Activated CD4-positive, alpha-beta memory T cell treated with anti-CD3 and anti-CD28 coated beads, Interleukin-2, amount 10 ng/mL, durations not matched to agents 7 days and 5 days (primary cell): ENCODE data around the gene AK8. TPM values are rescaled to one million over a fixed set of nuclear protein-coding genes. Genes with fewer than 3 reads are reported as not detected.

Experiments used
- CTCF ChIA-PET: fragments of 350-600 bp; sonication (Branson Sonifier 250); formaldehyde crosslinking; loops from one replicate; lab custom pipeline; 2021; ENCODE audit warnings: antibody characterized with exemption, inconsistent platforms; lab: Charles Lee
- POLR2A ChIA-PET: fragments of 350-600 bp; sonication (Branson Sonifier 250); formaldehyde crosslinking; loops from one replicate; lab custom pipeline; 2021; ENCODE audit warnings: antibody characterized with exemption; lab: Charles Lee
- DNase-seq: peaks from one replicate; pipeline ENCODE4 v3.0.0-alpha.2; 2020
- H3K27ac Mint-ChIP-seq: one replicate; pipeline ENCODE4 v1.8.0; 2021; ENCODE audit warnings: mild to moderate bottlenecking, mixed read lengths
- H3K27me3 Mint-ChIP-seq: one replicate; pipeline ENCODE4 v1.8.0; 2021; ENCODE audit warnings: mixed read lengths
- H3K36me3 Mint-ChIP-seq: one replicate; pipeline ENCODE4 v1.8.0; 2021; ENCODE audit warnings: low read depth, mixed read lengths
- H3K4me1 Mint-ChIP-seq: one replicate; pipeline ENCODE4 v1.8.0; 2021; ENCODE audit warnings: mixed read lengths
- H3K4me3 Mint-ChIP-seq: one replicate; pipeline ENCODE4 v1.8.0; 2021; ENCODE audit warnings: mild to moderate bottlenecking, mixed read lengths
- H3K9me3 Mint-ChIP-seq: one replicate; pipeline ENCODE4 v1.8.0; 2021; ENCODE audit warnings: mixed read lengths
- total RNA-seq, 2 experiments: library from RNA; stranded (reverse); gene quantifications; one replicate each; pipeline ENCODE4 v1.2.3, GENCODE V29; 2021

AK8 gene
- total RNA-seq, 2 experiments from 2014 or later, result not detected

- Mint-ChIP-seq H3K4me1 (peaks cover 5% of the 10 kb centered on the region), H3K9me3 (no peaks in the 10 kb centered on the region), H3K36me3 (no peaks in the 10 kb centered on the region), H3K4me3 (no peak overlapping the region), H3K27ac (no peak overlapping the region), H3K27me3 (peaks cover 20% of the 10 kb centered on the region)
- POLR2A ChIA-PET, result no interaction called here
- DNase-seq, result no peak
- CTCF ChIA-PET, result interaction anchor here (0.6 kb wide), 2 partner anchors 69 to 249 kb away, joined by 4 read pairs; no protein-coding TSS in a partner anchor
These were observed 114.5 kb downstream of the AK8 start for GRCh38 chr9:132763574-132763973.

- Mint-ChIP-seq H3K4me3 (no peak overlapping the region), H3K9me3 (no peaks in the 10 kb centered on the region), H3K27me3 (peaks cover 20% of the 10 kb centered on the region), H3K27ac (no peak overlapping the region), H3K36me3 (no peaks in the 10 kb centered on the region), H3K4me1 (peaks cover 4% of the 10 kb centered on the region)
- ChIA-PET POLR2A (no interaction called here), CTCF (interaction anchor here (0.6 kb wide), 1 partner anchor 69 kb away, joined by 4 read pairs; no protein-coding TSS in a partner anchor)
- DNase-seq, result no peak
These were observed 115.2 kb downstream of the AK8 start for GRCh38 chr9:132762896-132763295.

GRCh38 chr9:132761602-132762001 lies 116.5 kb downstream of the AK8 start:
- H3K36me3 Mint-ChIP-seq, result no peaks in the 10 kb centered on the region
- no peaks in the 10 kb centered on the region for H3K4me1 Mint-ChIP-seq
- H3K4me3 Mint-ChIP-seq, result no peak overlapping the region
- no peak overlapping the region for H3K27ac Mint-ChIP-seq
- H3K9me3 Mint-ChIP-seq, result no peaks in the 10 kb centered on the region
- ChIA-PET POLR2A (interaction anchor here (1.4 kb wide), 1 partner anchor 8 kb away, joined by 3 read pairs; no protein-coding TSS in a partner anchor), CTCF (no interaction called here)
- no peak for DNase-seq
- H3K27me3 Mint-ChIP-seq, result peaks cover 11% of the 10 kb centered on the region

GRCh38 chr9:132760057-132760456 lies 118.0 kb downstream of the AK8 start:
- ChIA-PET CTCF (interaction anchor here (1.3 kb wide), 1 partner anchor 9 kb away, joined by 3 read pairs; no protein-coding TSS in a partner anchor), POLR2A (interaction anchor here (2.4 kb wide), 1 partner anchor 10 kb away, joined by 8 read pairs; no protein-coding TSS in a partner anchor)
- H3K27me3 Mint-ChIP-seq, result peaks cover 15% of the 10 kb centered on the region
- H3K27ac Mint-ChIP-seq, result no peak overlapping the region
- no peaks in the 10 kb centered on the region for H3K4me1 Mint-ChIP-seq
- no peaks in the 10 kb centered on the region for H3K36me3 Mint-ChIP-seq
- DNase-seq, result no peak
- no peak overlapping the region for H3K4me3 Mint-ChIP-seq
- no peaks in the 10 kb centered on the region for H3K9me3 Mint-ChIP-seq

GRCh38 chr9:132757016-132757415 lies 121.1 kb downstream of the AK8 start:
- no peak for DNase-seq
- ChIA-PET POLR2A (no interaction called here), CTCF (no interaction called here)
- no peaks in the 10 kb centered on the region for H3K9me3 Mint-ChIP-seq
- no peak overlapping the region for H3K27ac Mint-ChIP-seq
- no peaks in the 10 kb centered on the region for H3K4me1 Mint-ChIP-seq
- H3K27me3 Mint-ChIP-seq, result peaks cover 21% of the 10 kb centered on the region
- no peak overlapping the region for H3K4me3 Mint-ChIP-seq
- H3K36me3 Mint-ChIP-seq, result no peaks in the 10 kb centered on the region

GRCh38 chr9:132756214-132756845 lies 121.8 kb downstream of the AK8 start:
- Mint-ChIP-seq H3K4me1 (no peaks in the 10 kb centered on the region), H3K27me3 (peaks cover 19% of the 10 kb centered on the region), H3K9me3 (no peaks in the 10 kb centered on the region), H3K27ac (no peak overlapping the region), H3K36me3 (no peaks in the 10 kb centered on the region), H3K4me3 (no peak overlapping the region)
- CTCF ChIA-PET, result no interaction called here
- DNase-seq, result no peak
- POLR2A ChIA-PET, result interaction anchor here (1.2 kb wide), 1 partner anchor 13 kb away, joined by 3 read pairs; no protein-coding TSS in a partner anchor

GRCh38 chr9:132755096-132755495 lies 123.0 kb downstream of the AK8 start:
- H3K27me3 Mint-ChIP-seq, result peaks cover 15% of the 10 kb centered on the region
- H3K36me3 Mint-ChIP-seq, result no peaks in the 10 kb centered on the region
- CTCF ChIA-PET, result no interaction called here
- H3K27ac Mint-ChIP-seq, result no peak overlapping the region
- H3K9me3 Mint-ChIP-seq, result no peaks in the 10 kb centered on the region
- H3K4me1 Mint-ChIP-seq, result no peaks in the 10 kb centered on the region
- DNase-seq, result no peak
- POLR2A ChIA-PET, result no interaction called here
- H3K4me3 Mint-ChIP-seq, result no peak overlapping the region

GRCh38 chr9:132754236-132754635 lies 123.8 kb downstream of the AK8 start:
- H3K36me3 Mint-ChIP-seq, result no peaks in the 10 kb centered on the region
- no peak overlapping the region for H3K4me3 Mint-ChIP-seq
- peaks cover 13% of the 10 kb centered on the region for H3K27me3 Mint-ChIP-seq
- POLR2A ChIA-PET, result no interaction called here
- H3K4me1 Mint-ChIP-seq, result no peaks in the 10 kb centered on the region
- CTCF ChIA-PET, result no interaction called here
- no peaks in the 10 kb centered on the region for H3K9me3 Mint-ChIP-seq
- DNase-seq, result no peak
- no peak overlapping the region for H3K27ac Mint-ChIP-seq

- Mint-ChIP-seq H3K36me3 (no peaks in the 10 kb centered on the region), H3K27me3 (peaks cover 13% of the 10 kb centered on the region), H3K9me3 (no peaks in the 10 kb centered on the region), H3K4me3 (no peak overlapping the region), H3K27ac (no peak overlapping the region), H3K4me1 (no peaks in the 10 kb centered on the region)
- ChIA-PET CTCF (no interaction called here), POLR2A (no interaction called here)
- DNase-seq, result no peak
These were observed 124.5 kb downstream of the AK8 start for GRCh38 chr9:132753593-132753880.

- no peak for DNase-seq
- H3K9me3 Mint-ChIP-seq, result no peaks in the 10 kb centered on the region
- H3K4me1 Mint-ChIP-seq, result no peaks in the 10 kb centered on the region
- peaks cover 13% of the 10 kb centered on the region for H3K27me3 Mint-ChIP-seq
- H3K36me3 Mint-ChIP-seq, result no peaks in the 10 kb centered on the region
- POLR2A ChIA-PET, result no interaction called here
- no peak overlapping the region for H3K4me3 Mint-ChIP-seq
- CTCF ChIA-PET, result no interaction called here
- H3K27ac Mint-ChIP-seq, result no peak overlapping the region
These were observed 125.0 kb downstream of the AK8 start for GRCh38 chr9:132752877-132753592.

- no peaks in the 10 kb centered on the region for H3K36me3 Mint-ChIP-seq
- peaks cover 25% of the 10 kb centered on the region for H3K27me3 Mint-ChIP-seq
- H3K27ac Mint-ChIP-seq, result no peak overlapping the region
- CTCF ChIA-PET, result interaction anchor here (1.6 kb wide), 1 partner anchor 19 kb away, joined by 3 read pairs; no protein-coding TSS in a partner anchor
- H3K9me3 Mint-ChIP-seq, result no peaks in the 10 kb centered on the region
- H3K4me1 Mint-ChIP-seq, result no peaks in the 10 kb centered on the region
- no peak for DNase-seq
- H3K4me3 Mint-ChIP-seq, result no peak overlapping the region
- POLR2A ChIA-PET, result no interaction called here
These were observed 127.4 kb downstream of the AK8 start for GRCh38 chr9:132750668-132751067.

- ChIA-PET POLR2A (no interaction called here), CTCF (interaction anchor here (1.6 kb wide), 1 partner anchor 20 kb away, joined by 3 read pairs; no protein-coding TSS in a partner anchor)
- Mint-ChIP-seq H3K27ac (no peak overlapping the region), H3K9me3 (no peaks in the 10 kb centered on the region), H3K27me3 (peaks cover 33% of the 10 kb centered on the region), H3K4me1 (no peaks in the 10 kb centered on the region), H3K36me3 (no peaks in the 10 kb centered on the region), H3K4me3 (no peak overlapping the region)
- DNase-seq, result no peak
These were observed 128.8 kb downstream of the AK8 start for GRCh38 chr9:132749306-132749705.

- POLR2A ChIA-PET, result no interaction called here
These were observed 129.6 kb downstream of the AK8 start for GRCh38 chr9:132748450-132748849.

More at GRCh38 chr9:132748450-132748849, 129.6 kb downstream of the AK8 start:
- no peaks in the 10 kb centered on the region for H3K36me3 Mint-ChIP-seq
- CTCF ChIA-PET, result no interaction called here
- no peaks in the 10 kb centered on the region for H3K9me3 Mint-ChIP-seq
- no peak overlapping the region for H3K4me3 Mint-ChIP-seq
- no peak for DNase-seq
- no peak overlapping the region for H3K27ac Mint-ChIP-seq
- no peaks in the 10 kb centered on the region for H3K4me1 Mint-ChIP-seq
- H3K27me3 Mint-ChIP-seq, result peaks cover 37% of the 10 kb centered on the region
